Stimulated activated CD8-positive, alpha-beta memory T cell treated with anti-CD3 and anti-CD28 coated beads, Interleukin-4, amount 100 ng/mL, for 48 hours (primary cell): ENCODE measurements around the gene C3orf70.

Experiments used
- DNase-seq: peaks from one replicate; pipeline ENCODE4 v3.0.0-alpha.2; 2020

The C3orf70 gene

GRCh38 chr3:185084402-185084801 lies 68.5 kb downstream of the C3orf70 start:
- DNase-seq: no peak

DNA sequence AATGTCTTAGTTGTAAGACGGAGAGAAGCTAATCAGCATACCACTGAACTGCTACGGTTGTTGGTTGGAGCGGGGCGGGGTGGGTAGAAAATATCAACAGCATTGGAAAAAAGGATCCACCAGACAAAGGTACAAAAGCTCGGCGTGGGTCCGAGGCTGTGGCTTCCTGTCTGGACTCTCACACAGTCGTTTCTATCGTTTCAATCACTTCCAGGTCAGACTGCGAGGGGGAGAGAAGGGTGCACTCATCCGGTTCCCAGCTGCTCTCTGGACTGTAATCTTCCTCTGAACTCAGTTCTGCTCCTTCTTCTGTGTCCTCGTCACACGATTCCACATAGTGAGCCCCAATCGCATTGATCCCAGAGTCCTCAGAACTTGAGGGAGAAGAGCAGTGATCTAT lies 70.0 kb downstream of the C3orf70 start:
- no peak for DNase-seq

DNA sequence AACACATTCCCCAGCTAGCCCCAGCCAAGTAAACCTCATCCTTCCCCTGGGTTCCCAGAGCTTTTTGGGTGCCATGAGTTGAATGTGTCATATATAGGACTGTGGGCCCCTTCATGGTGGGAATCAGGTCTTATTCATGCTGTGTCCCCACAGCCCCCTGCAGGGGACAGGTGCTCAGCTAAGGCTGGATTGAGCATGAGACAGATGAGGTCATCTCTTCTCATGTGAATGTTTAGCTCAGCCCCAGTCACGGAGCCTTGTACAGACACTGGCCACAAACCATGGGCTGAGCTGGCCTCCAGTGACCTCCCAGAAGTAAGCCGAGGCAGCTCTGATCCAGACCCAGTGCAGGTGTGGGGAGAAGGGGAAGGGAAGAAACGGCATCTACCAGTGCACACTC lies 70.7 kb downstream of the C3orf70 start:
- DNase-seq: no peak

- DNase-seq: no peak
Observed at GRCh38 chr3:185081521-185081920, 71.3 kb downstream of the C3orf70 start.

DNA sequence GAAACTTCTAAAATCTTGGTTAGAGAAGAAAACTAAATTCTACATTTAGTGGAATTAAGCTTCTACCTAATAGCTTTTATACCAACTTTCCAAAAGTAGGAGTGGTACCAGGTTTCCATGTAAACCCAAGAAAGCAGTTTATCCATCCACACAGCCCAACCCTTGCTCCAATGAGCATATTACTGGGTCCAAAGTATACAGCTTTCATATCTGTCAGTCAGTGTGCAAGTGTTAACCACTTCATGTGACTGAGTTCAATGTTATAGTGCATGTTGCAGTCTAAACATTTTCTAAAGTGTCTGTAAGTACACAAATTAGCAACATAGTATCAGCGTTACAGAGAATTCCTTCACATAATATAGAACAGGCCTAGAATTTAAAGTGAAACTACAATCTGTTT lies 73.2 kb downstream of the C3orf70 start:
- no peak for DNase-seq

- no peak for DNase-seq
Observed at GRCh38 chr3:185076219-185076618, 76.6 kb downstream of the C3orf70 start.

DNA sequence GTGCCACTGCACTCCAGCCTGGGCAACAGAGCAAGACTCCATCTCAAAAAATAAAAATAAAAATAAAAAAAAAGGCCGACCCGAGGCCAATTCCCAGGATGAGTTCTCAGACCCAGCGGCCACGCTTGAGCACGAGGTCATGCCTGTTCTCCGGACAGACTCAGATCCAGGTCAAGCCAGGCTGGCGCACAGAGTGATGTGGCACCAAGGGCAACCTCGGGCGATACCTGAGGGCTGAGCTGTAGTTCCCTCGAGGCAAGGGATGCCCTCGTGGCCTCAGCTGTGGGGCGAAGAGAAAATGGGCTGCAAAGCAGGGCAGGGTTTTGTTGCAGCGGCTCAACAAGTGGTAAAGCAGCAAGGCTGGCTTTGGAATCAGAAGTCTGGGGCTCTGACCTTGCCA lies 77.3 kb downstream of the C3orf70 start:
- DNase-seq: no peak

DNA sequence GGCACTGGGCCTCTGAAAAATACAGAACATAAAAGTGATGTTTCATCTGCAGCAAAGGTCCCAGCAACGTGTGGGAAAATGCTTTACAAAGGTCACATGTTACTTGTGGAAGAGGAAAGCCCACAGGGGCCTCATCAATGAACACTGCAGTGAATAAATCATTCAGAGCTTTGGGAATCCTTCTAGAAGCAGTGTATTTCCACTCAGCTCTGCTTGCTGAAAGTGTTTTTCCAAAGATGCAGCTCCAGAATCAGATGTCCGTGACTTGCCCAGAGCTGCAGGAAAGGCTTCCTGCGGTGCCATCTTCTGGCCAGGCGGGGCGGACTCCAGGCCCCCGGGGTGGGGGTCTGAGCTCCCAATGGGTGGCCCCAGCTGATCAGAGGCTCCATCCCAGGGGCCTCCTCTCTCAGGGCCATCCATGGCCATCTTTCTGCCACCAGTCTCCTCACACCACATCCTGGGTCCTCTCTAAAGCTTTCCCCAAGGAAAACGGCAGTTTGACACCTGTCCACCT lies 81.5 kb downstream of the C3orf70 start:
- no peak for DNase-seq

DNA sequence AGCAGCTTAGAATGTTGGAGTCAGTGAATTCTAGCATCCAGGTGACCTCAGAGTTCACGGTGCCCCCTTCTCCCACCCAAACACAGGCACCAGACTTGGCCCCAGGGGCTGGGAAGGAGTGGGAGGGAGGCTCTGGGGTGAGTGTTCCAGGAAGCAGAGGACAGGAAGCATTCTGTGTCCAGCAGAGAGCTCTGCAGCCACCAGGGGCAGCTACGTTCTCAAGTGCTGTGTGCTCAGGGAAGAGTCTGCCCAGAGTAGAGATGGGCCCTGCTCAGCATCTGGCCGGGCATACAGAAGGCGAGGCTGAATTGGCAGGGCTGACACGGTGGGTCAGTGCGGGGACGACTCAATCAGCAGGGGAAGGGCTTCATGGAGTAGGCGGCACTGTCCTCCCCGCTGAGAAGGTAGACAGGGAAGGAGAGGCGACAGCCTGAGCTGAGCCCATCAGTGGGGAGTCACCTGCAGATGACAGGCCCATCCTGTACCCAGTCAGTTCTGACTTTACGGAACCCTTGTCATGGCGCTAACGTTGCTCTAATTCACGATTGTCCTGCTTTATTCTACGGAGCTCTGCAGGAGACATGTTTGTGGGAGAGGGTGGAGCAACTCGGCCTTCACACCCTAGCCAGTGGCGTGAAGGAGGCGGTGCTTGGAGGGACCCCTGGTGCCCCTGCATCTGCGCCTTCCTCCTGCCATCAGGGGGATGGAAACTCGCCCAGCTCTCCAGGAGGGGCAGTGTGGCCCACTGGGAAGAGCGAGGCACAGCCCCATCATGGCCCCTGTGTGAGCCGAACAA lies 82.2 kb downstream of the C3orf70 start:
- DNase-seq: no peak

DNA sequence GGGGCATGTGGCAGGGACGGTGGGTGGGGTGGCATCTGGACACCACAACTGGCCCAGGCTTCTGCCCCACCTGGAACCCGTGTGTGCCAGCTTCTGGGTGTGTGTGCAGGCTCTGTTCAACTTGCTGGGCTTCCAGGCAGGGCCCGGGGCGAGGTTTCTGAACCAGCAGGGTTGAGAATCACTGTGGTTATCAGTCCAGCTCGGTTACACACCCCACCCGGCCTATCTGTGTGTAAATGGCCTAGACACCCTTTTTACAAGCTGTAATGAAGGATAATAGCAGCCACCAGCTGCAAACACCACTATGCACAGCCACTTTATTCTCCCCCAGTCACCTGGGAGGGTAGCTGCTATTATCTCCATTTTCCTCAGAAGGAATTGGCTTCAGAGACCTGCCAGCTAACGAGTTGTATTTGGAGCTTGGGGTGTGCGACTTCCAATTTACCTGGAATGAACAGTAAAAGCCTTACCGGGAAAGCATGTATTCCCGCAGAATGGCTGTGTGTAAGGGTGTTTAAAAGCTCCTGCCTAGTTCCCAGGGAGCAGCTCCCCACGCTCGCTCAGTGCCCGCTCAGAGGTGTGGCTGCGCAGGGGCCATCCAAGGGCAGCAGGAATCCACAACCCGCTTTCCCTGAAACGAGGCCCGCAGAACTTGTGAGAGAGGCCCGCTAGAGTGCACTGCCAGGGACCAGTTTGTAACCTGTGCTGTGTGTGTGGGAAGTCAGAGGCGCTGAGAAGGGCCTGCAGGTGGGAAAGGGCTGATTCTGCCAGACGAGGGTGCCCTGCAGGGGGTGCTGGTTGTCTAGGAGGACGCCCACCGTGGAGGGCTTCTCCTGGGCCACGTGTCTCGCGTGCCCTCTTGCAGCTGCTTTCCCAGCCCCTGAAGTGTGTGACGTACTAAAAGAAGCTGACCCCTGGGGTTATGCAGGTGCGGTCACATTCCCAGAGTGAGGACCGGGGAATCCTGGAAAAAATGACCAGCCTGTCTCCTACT lies 83.5 kb downstream of the C3orf70 start:
- peak; percentile 30 for DNase-seq

DNA sequence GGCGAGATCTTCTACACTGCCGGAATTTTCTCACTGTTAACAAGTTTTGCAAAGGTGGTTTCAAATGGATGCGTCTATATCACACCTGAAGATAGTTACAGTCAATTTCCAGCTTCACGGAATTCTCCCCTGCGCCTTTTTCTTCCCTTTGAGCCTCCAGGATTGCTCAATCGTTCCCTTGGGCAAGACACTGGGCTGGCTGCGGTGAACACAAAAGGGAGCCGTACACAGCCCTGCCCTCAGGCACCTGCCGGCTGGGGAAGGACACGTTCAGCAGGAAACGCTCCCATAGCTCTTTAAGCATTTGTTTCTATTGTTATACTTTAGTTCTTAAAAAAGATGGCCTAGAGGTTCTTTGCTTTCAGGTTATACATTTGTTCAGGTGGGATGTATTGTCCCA lies 85.7 kb downstream of the C3orf70 start:
- DNase-seq: no peak

DNA sequence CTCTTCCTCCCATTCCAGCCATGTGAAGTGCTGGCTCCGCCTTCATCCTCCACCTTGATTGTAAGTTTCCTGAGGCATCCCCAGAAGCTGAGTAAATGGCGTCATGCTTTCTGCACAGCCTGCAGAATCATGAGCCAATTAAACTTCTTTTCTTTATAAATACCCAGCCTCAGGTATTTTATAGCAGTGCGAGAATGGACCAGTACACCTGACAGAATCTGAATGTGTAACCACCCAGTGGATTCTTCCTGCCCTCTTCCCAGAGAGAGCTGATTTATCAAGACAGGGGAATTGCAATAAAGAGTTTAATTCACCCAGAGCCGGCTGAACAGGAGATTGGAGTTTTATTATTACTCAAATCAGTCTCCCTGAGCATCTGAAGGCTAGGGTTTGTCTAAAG lies 86.6 kb downstream of the C3orf70 start:
- no peak for DNase-seq

GRCh38 chr3:185065059-185065458 lies 87.8 kb downstream of the C3orf70 start:
- no peak for DNase-seq

- DNase-seq: no peak
Observed at GRCh38 chr3:185063431-185063830, 89.4 kb downstream of the C3orf70 start.

DNA sequence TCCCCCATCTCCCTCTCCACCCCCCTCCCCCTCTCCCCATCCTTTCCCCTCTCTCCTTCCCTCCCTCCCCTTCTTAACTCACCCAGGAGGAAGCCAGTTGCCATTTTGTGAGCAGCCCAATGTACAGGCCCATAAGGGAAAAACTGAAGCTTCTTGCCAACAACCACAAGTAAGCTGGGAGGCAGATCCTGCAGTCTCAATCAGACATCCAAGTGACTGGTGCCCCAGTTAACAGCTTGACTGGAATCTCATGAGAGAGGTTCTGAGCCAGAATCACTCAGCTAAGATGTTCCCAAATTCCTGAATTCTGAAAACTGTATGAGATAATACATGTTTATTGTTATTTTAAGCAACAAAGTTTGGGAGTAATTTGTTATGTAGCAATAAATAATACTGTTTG lies 90.7 kb downstream of the C3orf70 start:
- no peak for DNase-seq

- no peak for DNase-seq
Observed at GRCh38 chr3:185060655-185061054, 92.2 kb downstream of the C3orf70 start.

GRCh38 chr3:185059766-185060165 lies 93.1 kb downstream of the C3orf70 start:
- no peak for DNase-seq

DNA sequence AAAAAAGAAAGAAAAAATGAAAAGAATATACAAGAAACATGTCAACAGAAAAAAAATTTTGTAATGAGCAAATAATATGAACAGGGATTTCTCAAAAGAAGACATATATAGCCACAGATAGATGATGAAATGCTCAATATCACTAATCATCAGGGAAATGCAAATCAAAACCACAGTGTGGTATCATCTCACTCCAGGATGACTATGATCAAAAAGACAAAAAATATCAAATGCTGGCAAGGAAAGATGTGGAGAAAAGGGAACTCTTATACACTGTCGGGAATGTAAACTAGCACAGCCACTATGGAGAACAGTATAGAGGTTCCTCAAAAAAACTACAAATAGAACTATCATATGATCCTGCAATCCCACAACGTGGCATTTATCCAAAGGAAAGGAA lies 94.1 kb downstream of the C3orf70 start:
- DNase-seq: no peak

- no peak for DNase-seq
Observed at GRCh38 chr3:185057829-185058228, 95.0 kb downstream of the C3orf70 start.

GRCh38 chr3:185056908-185057307 lies 96.0 kb downstream of the C3orf70 start:
- DNase-seq: no peak

DNA sequence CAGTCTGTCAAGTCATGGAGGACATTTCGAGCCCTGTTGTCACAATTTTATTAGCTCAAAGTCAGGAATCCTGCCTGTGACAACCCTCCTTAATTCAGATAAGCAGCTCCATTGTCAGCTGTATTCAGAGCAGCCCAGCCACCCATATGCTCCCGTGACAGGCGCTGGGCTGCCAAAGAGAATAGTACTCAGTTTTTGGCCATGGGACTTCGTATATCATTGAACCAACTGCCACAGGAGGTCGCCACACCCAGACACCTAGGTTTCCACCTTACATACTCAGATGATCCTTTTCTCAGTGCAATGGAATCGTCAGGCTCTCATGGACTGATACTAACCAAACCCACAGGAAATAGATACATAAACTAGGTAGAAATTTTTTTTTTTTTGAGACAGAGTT lies 100.2 kb downstream of the C3orf70 start:
- DNase-seq: no peak

GRCh38 chr3:185051801-185052200 lies 101.1 kb downstream of the C3orf70 start:
- no peak for DNase-seq

GRCh38 chr3:185049710-185050109 lies 103.2 kb downstream of the C3orf70 start:
- DNase-seq: no peak

- DNase-seq: no peak
Observed at GRCh38 chr3:185046603-185047002, 106.3 kb downstream of the C3orf70 start.
